HEK293 (cell line): ENCODE measurements around the gene UBFD1.

ENCODE experiments used
- EGR2 ChIP-seq: fragments of 450-650 bp; formaldehyde crosslinking; IDR thresholded peaks from 2 replicates; pipeline ENCODE4 v1.5.1; 2016; ENCODE audit warnings: low read depth, missing biosample characterization, missing genetic modification characterization
- HOXC10 ChIP-seq: sonication (generic); formaldehyde crosslinking; IDR thresholded peaks from 2 replicates; pipeline ENCODE4 v1.8.1; 2023; ENCODE audit warnings: mild to moderate bottlenecking, missing genetic modification reagents
- PRDM10 ChIP-seq: fragments of 450-650 bp; formaldehyde crosslinking; IDR thresholded peaks from 2 replicates; pipeline ENCODE4 v1.5.1; 2016; ENCODE audit warnings: missing biosample characterization, missing genetic modification characterization
- SCRT2 ChIP-seq: fragments of 450-650 bp; formaldehyde crosslinking; IDR thresholded peaks from 2 replicates; pipeline ENCODE4 v1.5.1; 2016; ENCODE audit warnings: missing biosample characterization, missing genetic modification characterization
- SP2 ChIP-seq: fragments of 450-650 bp; formaldehyde crosslinking; IDR thresholded peaks from 2 replicates; pipeline ENCODE4 v1.5.1; 2016; ENCODE audit warnings: missing biosample characterization, missing genetic modification characterization
- SP3 ChIP-seq: fragments of 450-650 bp; formaldehyde crosslinking; IDR thresholded peaks from 2 replicates; pipeline ENCODE4 v1.5.1; 2016; ENCODE audit warnings: missing biosample characterization, missing genetic modification characterization
- SP7 ChIP-seq: fragments of 450-650 bp; formaldehyde crosslinking; IDR thresholded peaks from 2 replicates; pipeline ENCODE4 v1.5.1; 2016; ENCODE audit warnings: missing biosample characterization, missing genetic modification characterization
- TRIM28 ChIP-seq: IDR thresholded peaks from 2 replicates; pipeline ENCODE4 v1.6.1; 2011; ENCODE audit warnings: low read length, control low read depth, borderline replicate concordance
- YY1 ChIP-seq: fragments of 450-650 bp; formaldehyde crosslinking; IDR thresholded peaks from 2 replicates; pipeline ENCODE4 v1.5.1; 2018; ENCODE audit warnings: missing biosample characterization, missing genetic modification characterization
- ZBTB10 ChIP-seq: fragments of 450-650 bp; formaldehyde crosslinking; IDR thresholded peaks from 2 replicates; pipeline ENCODE4 v1.5.1; 2016; ENCODE audit warnings: missing biosample characterization, missing genetic modification characterization
- ZBTB26 ChIP-seq: fragments of 450-650 bp; formaldehyde crosslinking; optimal IDR thresholded peaks from 2 replicates; pipeline ENCODE3; 2016; ENCODE audit warnings: missing biosample characterization, mild to moderate bottlenecking, missing genetic modification characterization
- ZFP3 ChIP-seq: fragments of 450-650 bp; formaldehyde crosslinking; IDR thresholded peaks from 2 replicates; pipeline ENCODE4 v1.5.1; 2016; ENCODE audit warnings: low read depth, missing biosample characterization, missing genetic modification characterization
- ZFP69B ChIP-seq: fragments of 450-650 bp; formaldehyde crosslinking; IDR thresholded peaks from 2 replicates; pipeline ENCODE4 v1.5.1; 2016; ENCODE audit warnings: missing biosample characterization, missing genetic modification characterization
- ZNF10 ChIP-seq: fragments of 450-650 bp; formaldehyde crosslinking; IDR thresholded peaks from 2 replicates; pipeline ENCODE4 v1.5.1; 2017; ENCODE audit warnings: missing biosample characterization, missing genetic modification characterization
- ZNF133 ChIP-seq: fragments of 450-650 bp; formaldehyde crosslinking; IDR thresholded peaks from 2 replicates; pipeline ENCODE4 v1.5.1; 2016; ENCODE audit warnings: missing biosample characterization, missing genetic modification characterization
- ZNF140 ChIP-seq: fragments of 450-650 bp; formaldehyde crosslinking; IDR thresholded peaks from 2 replicates; pipeline ENCODE4 v1.5.1; 2016; ENCODE audit warnings: missing biosample characterization, missing genetic modification characterization
- ZNF157 ChIP-seq: fragments of 450-650 bp; formaldehyde crosslinking; IDR thresholded peaks from 2 replicates; pipeline ENCODE4 v1.5.1; 2016; ENCODE audit warnings: missing biosample characterization, missing genetic modification characterization
- ZNF175 ChIP-seq: fragments of 450-650 bp; formaldehyde crosslinking; IDR thresholded peaks from 2 replicates; pipeline ENCODE4 v1.5.1; 2016; ENCODE audit warnings: missing biosample characterization, missing genetic modification characterization
- ZNF2 ChIP-seq: fragments of 450-650 bp; formaldehyde crosslinking; IDR thresholded peaks from 2 replicates; pipeline ENCODE4 v1.5.1; 2016; ENCODE audit warnings: missing biosample characterization, missing genetic modification characterization
- ZNF202 ChIP-seq: fragments of 450-650 bp; formaldehyde crosslinking; IDR thresholded peaks from 2 replicates; pipeline ENCODE4 v1.5.1; 2016; ENCODE audit warnings: missing biosample characterization, missing genetic modification characterization, borderline replicate concordance
- ZNF324 ChIP-seq: fragments of 450-650 bp; formaldehyde crosslinking; IDR thresholded peaks from 2 replicates; pipeline ENCODE4 v1.5.1; 2016; ENCODE audit warnings: missing biosample characterization, missing genetic modification characterization
- ZNF335 ChIP-seq: fragments of 450-650 bp; formaldehyde crosslinking; conservative IDR thresholded peaks from 2 replicates; pipeline ENCODE4 v1.5.1; 2016; ENCODE audit warnings: missing biosample characterization, missing genetic modification characterization
- ZNF341 ChIP-seq: fragments of 450-650 bp; formaldehyde crosslinking; IDR thresholded peaks from 2 replicates; pipeline ENCODE4; 2016; ENCODE audit warnings: low read depth, missing biosample characterization, missing genetic modification characterization
- ZNF426 ChIP-seq: fragments of 450-650 bp; formaldehyde crosslinking; IDR thresholded peaks from 2 replicates; pipeline ENCODE4 v1.5.1; 2017; ENCODE audit warnings: missing biosample characterization, missing genetic modification characterization, mild to moderate bottlenecking, inconsistent platforms, moderate library complexity
- ZNF521 ChIP-seq: fragments of 450-650 bp; formaldehyde crosslinking; IDR thresholded peaks from 2 replicates; pipeline ENCODE4 v1.5.1; 2017; ENCODE audit warnings: missing biosample characterization, mild to moderate bottlenecking, missing genetic modification characterization
- ZNF555 ChIP-seq: fragments of 450-650 bp; formaldehyde crosslinking; conservative IDR thresholded peaks from 2 replicates; pipeline ENCODE4 v1.5.1; 2017; ENCODE audit warnings: missing biosample characterization, mild to moderate bottlenecking, missing genetic modification characterization, inconsistent platforms
- ZNF692 ChIP-seq: fragments of 450-650 bp; formaldehyde crosslinking; IDR thresholded peaks from 2 replicates; pipeline ENCODE4 v1.5.1; 2016; ENCODE audit warnings: missing biosample characterization, missing genetic modification characterization
- ZNF704 ChIP-seq: fragments of 450-650 bp; formaldehyde crosslinking; IDR thresholded peaks from 2 replicates; pipeline ENCODE4 v1.5.1; 2016; ENCODE audit warnings: missing biosample characterization, missing genetic modification characterization
- ZNF76 ChIP-seq: fragments of 450-650 bp; formaldehyde crosslinking; IDR thresholded peaks from 2 replicates; pipeline ENCODE4; 2016; ENCODE audit warnings: low read depth, missing biosample characterization, missing genetic modification characterization, borderline replicate concordance

UBFD1 gene

GRCh38 chr16:23595951-23596720 lies 38.6 kb downstream of the UBFD1 start, which contains the start of gene NDUFAB1 (continued):
- TF ChIP-seq SP3 (tag by site-specific recombination) (0 out of 2 replicates have a peak, but pooled peaks have one; percentile 19), ZBTB26 (tag by site-specific recombination) (peak; percentile 85), ZNF133 (tag by site-specific recombination) (no peak), SP2 (peak; percentile 32; the same call in 1 of the 2 replicates), ZNF76 (peak; percentile 96), ZNF692 (tag by site-specific recombination) (peak; percentile 62; the same call in 1 of the 2 replicates), ZNF202 (tag by site-specific recombination) (no peak), ZNF335 (peak; percentile 82), PRDM10 (peak; percentile 12; the same call in 1 of the 2 replicates), ZNF426 (tag by site-specific recombination) (no peak), ZNF2 (tag by site-specific recombination) (0 out of 2 replicates have a peak, but pooled peaks have one; percentile 51), TRIM28 (no peak), HOXC10 (CRISPR knock-in tag) (no peak), SCRT2 (no peak), ZNF140 (no peak), ZFP3 (tag by site-specific recombination) (no peak), YY1 (tag by site-specific recombination) (peak; percentile 90), EGR2 (tag by site-specific recombination) (peak; percentile 59), ZNF521 (tag by site-specific recombination) (no peak), ZNF341 (no peak), ZNF324 (tag by site-specific recombination) (no peak), ZNF10 (tag by site-specific recombination) (peak; percentile 73), ZNF704 (tag by site-specific recombination) (no peak), ZNF175 (tag by site-specific recombination) (no peak), ZFP69B (peak; percentile 20; the same call in 1 of the 2 replicates), SP7 (tag by site-specific recombination) (peak; percentile 58), ZNF157 (no peak), ZNF555 (tag by site-specific recombination) (no peak), ZBTB10 (tag by site-specific recombination) (no peak)
